Measurements from ENCODE around the gene AFF3.

The AFF3 gene

GRCh38 chr2:99572373-99573164, 569.8 kb downstream of the AFF3 start:
- H4K91ac ChIP-seq (ENCODE audit: low read length) = no peak overlapping the region
- H3K4me2 ChIP-seq (ENCODE audit: low read length, poor library complexity, severe bottlenecking) = no peak overlapping the region
- H4K8ac ChIP-seq (ENCODE audit: low read length) = no peak overlapping the region
- H3K27ac ChIP-seq (ENCODE audit: low read length, poor library complexity, severe bottlenecking) = no peak overlapping the region
- no peaks in the 10 kb centered on the region for H3K79me1 ChIP-seq (replicated peaks; ENCODE audit: low read length, poor library complexity, severe bottlenecking)
- H2BK15ac ChIP-seq (ENCODE audit: low read depth, poor library complexity, severe bottlenecking) = no peak overlapping the region
- H2BK12ac ChIP-seq (ENCODE audit: low read length in 2 of 2) = no peak overlapping the region
- no peak overlapping the region for H3K14ac ChIP-seq (ENCODE audit: low read length in 2 of 2)
- 84% methylated on average over 10 of the region's 13 CpGs for WGBS
- H2AFZ ChIP-seq (ENCODE audit: low read depth, low read length) = no peak overlapping the region
- no peak overlapping the region for H3K23ac ChIP-seq (ENCODE audit: low read length in 2 of 2)
- no peak overlapping the region for H2BK120ac ChIP-seq (ENCODE audit: low read depth, low read length)
- H2AK5ac ChIP-seq (ENCODE audit: low read length, severe bottlenecking) = no peak overlapping the region
- no peak overlapping the region for H3K9ac ChIP-seq (ENCODE audit: low read length)
- H3K9me3 ChIP-seq (ENCODE audit: control insufficient read depth, low read length) = no peaks in the 10 kb centered on the region
- H3K4me1 ChIP-seq (ENCODE audit: control insufficient read depth, insufficient read depth, low read depth, low read length) = peaks cover 4% of the 10 kb centered on the region
- H2BK5ac ChIP-seq (ENCODE audit: low read depth, low read length, poor library complexity, severe bottlenecking) = no peak overlapping the region
- no peak for DNase-seq
- H3K4me3 ChIP-seq (ENCODE audit: insufficient read depth in 1 of 2, low read depth in 1 of 2, low read length in 2 of 2) = no peak overlapping the region
- no peak overlapping the region for H3K4ac ChIP-seq (ENCODE audit: low read depth in 1 of 2, low read length in 2 of 2)
- H3K18ac ChIP-seq (ENCODE audit: low read depth in 1 of 2, low read length in 2 of 2) = no peak overlapping the region
- peaks cover 0 to 38% of the 10 kb centered on the region in 2 experiments for H3K27me3 ChIP-seq (ENCODE audit: control insufficient read depth in 1 of 2, insufficient read depth in 1 of 2, low read length in 2 of 2)
- H3K36me3 ChIP-seq (ENCODE audit: control insufficient read depth in 1 of 2, insufficient read depth in 2 of 2, low read depth in 1 of 2, low read length in 2 of 2) = peaks cover 0 to 20% of the 10 kb centered on the region in 2 experiments

- H3K4me1 ChIP-seq (ENCODE audit: control insufficient read depth, insufficient read depth, low read depth, low read length) = peaks cover 4% of the 10 kb centered on the region
- no peaks in the 10 kb centered on the region for H3K9me3 ChIP-seq (ENCODE audit: control insufficient read depth, low read length)
- H3K27me3 ChIP-seq (ENCODE audit: control insufficient read depth in 1 of 2, insufficient read depth in 1 of 2, low read length in 2 of 2) = peaks cover 0 to 41% of the 10 kb centered on the region in 2 experiments
- DNase-seq = no peak
- no peak overlapping the region for H3K18ac ChIP-seq (ENCODE audit: low read depth in 1 of 2, low read length in 2 of 2)
- no peak overlapping the region for H2BK5ac ChIP-seq (ENCODE audit: low read depth, low read length, poor library complexity, severe bottlenecking)
- no peak overlapping the region for H2BK15ac ChIP-seq (ENCODE audit: low read depth, poor library complexity, severe bottlenecking)
- no peak overlapping the region for H3K4me2 ChIP-seq (ENCODE audit: low read length, poor library complexity, severe bottlenecking)
- no peak overlapping the region for H2BK12ac ChIP-seq (ENCODE audit: low read length in 2 of 2)
- H4K91ac ChIP-seq (ENCODE audit: low read length) = no peak overlapping the region
- no peak overlapping the region for H2BK120ac ChIP-seq (ENCODE audit: low read depth, low read length)
- H3K4ac ChIP-seq (ENCODE audit: low read depth in 1 of 2, low read length in 2 of 2) = no peak overlapping the region
- WGBS = 85% methylated on average over 1 of the region's 2 CpGs
- no peak overlapping the region for H3K4me3 ChIP-seq (ENCODE audit: insufficient read depth in 1 of 2, low read depth in 1 of 2, low read length in 2 of 2)
- no peak overlapping the region for H2AK5ac ChIP-seq (ENCODE audit: low read length, severe bottlenecking)
- no peak overlapping the region for H4K8ac ChIP-seq (ENCODE audit: low read length)
- no peak overlapping the region for H3K14ac ChIP-seq (ENCODE audit: low read length in 2 of 2)
- H3K9ac ChIP-seq (ENCODE audit: low read length) = no peak overlapping the region
- no peak overlapping the region for H3K27ac ChIP-seq (ENCODE audit: low read length, poor library complexity, severe bottlenecking)
- H3K23ac ChIP-seq (ENCODE audit: low read length in 2 of 2) = no peak overlapping the region
- no peak overlapping the region for H2AFZ ChIP-seq (ENCODE audit: low read depth, low read length)
- H3K36me3 ChIP-seq (ENCODE audit: control insufficient read depth in 1 of 2, insufficient read depth in 2 of 2, low read depth in 1 of 2, low read length in 2 of 2) = peaks cover 0 to 18% of the 10 kb centered on the region in 2 experiments
- no peaks in the 10 kb centered on the region for H3K79me1 ChIP-seq (replicated peaks; ENCODE audit: low read length, poor library complexity, severe bottlenecking)
Measured at GRCh38 chr2:99571954-99572353, 570.4 kb downstream of the AFF3 start.

DNA sequence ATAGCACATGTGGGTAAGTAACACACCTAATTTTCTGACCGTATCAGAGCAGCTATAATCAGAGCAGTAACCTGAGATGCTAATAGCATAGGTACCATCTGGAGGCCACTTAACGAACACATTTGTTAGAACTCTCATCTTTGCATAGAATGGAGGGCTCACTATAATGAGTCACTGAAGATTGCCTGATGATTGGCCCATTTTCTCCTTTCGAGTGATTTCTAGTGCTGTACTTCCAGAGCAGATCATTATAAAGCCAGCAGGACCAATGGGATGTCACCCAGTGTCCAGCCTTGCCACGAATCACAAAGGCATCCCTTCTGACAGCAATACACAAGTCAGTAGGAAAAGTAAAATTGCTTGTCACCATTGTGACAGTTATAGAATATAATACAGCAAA, 570.9 kb downstream of the AFF3 start:
- Histone ChIP-seq H2BK5ac (ENCODE audit: low read depth, low read length, poor library complexity, severe bottlenecking) (no peak overlapping the region), H3K4ac (ENCODE audit: low read depth in 1 of 2, low read length in 2 of 2) (no peak overlapping the region), H3K9ac (ENCODE audit: low read length) (no peak overlapping the region), H3K36me3 (ENCODE audit: control insufficient read depth in 1 of 2, insufficient read depth in 2 of 2, low read depth in 1 of 2, low read length in 2 of 2) (peaks cover 0 to 14% of the 10 kb centered on the region in 2 experiments), H3K79me1 (replicated peaks; ENCODE audit: low read length, poor library complexity, severe bottlenecking) (no peaks in the 10 kb centered on the region), H3K9me3 (ENCODE audit: control insufficient read depth, low read length) (no peaks in the 10 kb centered on the region), H3K4me1 (ENCODE audit: control insufficient read depth, insufficient read depth, low read depth, low read length) (peaks cover 4% of the 10 kb centered on the region), H3K4me2 (ENCODE audit: low read length, poor library complexity, severe bottlenecking) (no peak overlapping the region), H2BK120ac (ENCODE audit: low read depth, low read length) (no peak overlapping the region), H3K4me3 (ENCODE audit: insufficient read depth in 1 of 2, low read depth in 1 of 2, low read length in 2 of 2) (no peak overlapping the region), H2AK5ac (ENCODE audit: low read length, severe bottlenecking) (no peak overlapping the region), H3K23ac (ENCODE audit: low read length in 2 of 2) (no peak overlapping the region), H4K8ac (ENCODE audit: low read length) (no peak overlapping the region), H2BK15ac (ENCODE audit: low read depth, poor library complexity, severe bottlenecking) (no peak overlapping the region), H3K14ac (ENCODE audit: low read length in 2 of 2) (no peak overlapping the region), H2BK12ac (ENCODE audit: low read length in 2 of 2) (no peak overlapping the region), H3K27me3 (ENCODE audit: control insufficient read depth in 1 of 2, insufficient read depth in 1 of 2, low read length in 2 of 2) (peaks cover 0 to 41% of the 10 kb centered on the region in 2 experiments), H2AFZ (ENCODE audit: low read depth, low read length) (no peak overlapping the region), H3K18ac (ENCODE audit: low read depth in 1 of 2, low read length in 2 of 2) (no peak overlapping the region), H4K91ac (ENCODE audit: low read length) (no peak overlapping the region), H3K27ac (ENCODE audit: low read length, poor library complexity, severe bottlenecking) (no peak overlapping the region)
- WGBS = 93% methylated on average over 3 of the region's 4 CpGs
- no peak for DNase-seq

DNA sequence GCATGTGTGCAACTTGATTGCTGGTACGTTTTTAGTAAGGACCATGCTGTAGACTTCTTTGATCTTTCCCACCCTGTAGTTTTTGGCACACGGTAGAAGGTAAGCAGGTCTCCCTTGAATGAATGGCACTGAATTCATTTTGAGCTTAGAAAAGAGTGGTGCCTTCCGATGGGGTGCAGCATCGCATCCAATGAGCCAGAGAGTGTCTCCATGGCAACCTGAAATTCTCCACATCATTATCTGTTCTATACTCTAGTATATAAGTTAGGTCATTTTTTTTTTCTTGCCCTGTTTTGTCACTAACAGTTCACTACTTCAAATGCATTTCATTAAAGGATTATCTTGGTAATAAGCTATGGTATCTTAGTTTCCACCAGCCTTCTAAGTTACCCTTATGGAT, 571.4 kb downstream of the AFF3 start:
- Histone ChIP-seq H2BK15ac (ENCODE audit: low read depth, poor library complexity, severe bottlenecking) (no peak overlapping the region), H3K4me2 (ENCODE audit: low read length, poor library complexity, severe bottlenecking) (no peak overlapping the region), H3K9ac (ENCODE audit: low read length) (no peak overlapping the region)

More for the DNA sequence above, 571.4 kb downstream of the AFF3 start:
- no peak for DNase-seq
- no peak overlapping the region for H2BK120ac ChIP-seq (ENCODE audit: low read depth, low read length)
- no peak overlapping the region for H4K91ac ChIP-seq (ENCODE audit: low read length)
- no peaks in the 10 kb centered on the region for H3K79me1 ChIP-seq (replicated peaks; ENCODE audit: low read length, poor library complexity, severe bottlenecking)
- 100% methylated on average over 2 of the region's 4 CpGs for WGBS
- H3K4me3 ChIP-seq (ENCODE audit: insufficient read depth in 1 of 2, low read depth in 1 of 2, low read length in 2 of 2) = no peak overlapping the region
- no peaks in the 10 kb centered on the region for H3K9me3 ChIP-seq (ENCODE audit: control insufficient read depth, low read length)
- no peak overlapping the region for H2AFZ ChIP-seq (ENCODE audit: low read depth, low read length)
- peaks cover 4% of the 10 kb centered on the region for H3K4me1 ChIP-seq (ENCODE audit: control insufficient read depth, insufficient read depth, low read depth, low read length)
- no peak overlapping the region for H2BK12ac ChIP-seq (ENCODE audit: low read length in 2 of 2)
- H2BK5ac ChIP-seq (ENCODE audit: low read depth, low read length, poor library complexity, severe bottlenecking) = no peak overlapping the region
- H3K4ac ChIP-seq (ENCODE audit: low read depth in 1 of 2, low read length in 2 of 2) = no peak overlapping the region
- H3K14ac ChIP-seq (ENCODE audit: low read length in 2 of 2) = no peak overlapping the region
- H3K18ac ChIP-seq (ENCODE audit: low read depth in 1 of 2, low read length in 2 of 2) = no peak overlapping the region
- no peak overlapping the region for H3K23ac ChIP-seq (ENCODE audit: low read length in 2 of 2)
- no peak overlapping the region for H4K8ac ChIP-seq (ENCODE audit: low read length)
- peaks cover 0 to 14% of the 10 kb centered on the region in 2 experiments for H3K36me3 ChIP-seq (ENCODE audit: control insufficient read depth in 1 of 2, insufficient read depth in 2 of 2, low read depth in 1 of 2, low read length in 2 of 2)
- H2AK5ac ChIP-seq (ENCODE audit: low read length, severe bottlenecking) = no peak overlapping the region
- no peak overlapping the region for H3K27ac ChIP-seq (ENCODE audit: low read length, poor library complexity, severe bottlenecking)
- peaks cover 0 to 41% of the 10 kb centered on the region in 2 experiments for H3K27me3 ChIP-seq (ENCODE audit: control insufficient read depth in 1 of 2, insufficient read depth in 1 of 2, low read length in 2 of 2)

Data from mesenchymal stem cell (in vitro differentiated cells and primary cell).